Mammary epithelial cell (primary cell): ENCODE results near the gene CRB3.

Experiments
- CTCF ChIP-seq, 2 donors: IDR thresholded peaks in 1 of 2; conservative IDR thresholded peaks in 1 of 2; 2 replicates each; pipeline ENCODE4 v1.5.1; 2011 to 2012; ENCODE audit warnings: inconsistent platforms in 2 of 2, low read length in 2 of 2, mild to moderate bottlenecking in 2 of 2, control low read depth in 1 of 2, low read depth in 1 of 2; ENCODE audit not compliant: insufficient read depth in 1 of 2; ENCODE audit errors: extremely low read depth in 1 of 2
- EZH2 ChIP-seq: IDR thresholded peaks from 2 replicates; pipeline ENCODE4 v1.6.1; 2012; ENCODE audit warnings: low read length, inconsistent platforms, borderline replicate concordance

DNA sequence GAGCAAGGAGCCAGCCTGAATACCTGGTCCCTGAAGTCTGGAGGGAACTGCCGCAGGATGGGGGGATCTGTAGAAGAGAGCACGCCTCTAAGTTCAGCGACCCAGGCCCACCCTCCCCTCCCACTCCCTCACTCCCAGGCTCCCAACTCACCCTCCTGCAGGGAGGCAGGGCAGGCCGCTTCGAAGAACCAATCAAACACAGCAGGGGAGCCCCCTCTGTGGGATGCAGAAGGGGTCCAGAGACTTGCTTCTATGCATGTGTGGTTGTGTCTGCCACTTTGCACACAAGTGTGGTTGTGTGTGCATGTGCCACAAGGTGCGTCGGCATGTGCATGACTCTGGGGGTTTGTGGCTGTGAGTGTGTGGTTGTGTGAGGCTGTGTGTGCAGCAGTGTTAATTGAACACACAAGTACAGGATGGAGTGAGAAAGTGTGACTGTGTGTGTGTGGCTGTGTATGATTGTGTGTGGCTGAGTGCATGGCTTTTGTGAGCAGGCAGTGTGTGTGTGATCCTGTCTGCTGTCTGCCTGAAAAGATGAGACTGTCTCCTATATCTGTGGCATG, 15.8 kb downstream of the CRB3 start:
- TF ChIP-seq CTCF (conservative IDR thresholded peaks at IDR 0.05 in 1 of 2, IDR thresholded peaks at IDR 0.05 in 1 of 2; ENCODE audit: extremely low read depth in 1 of 2, insufficient read depth in 1 of 2, low read depth in 1 of 2, low read length in 2 of 2), result no peak
- no peak for TF ChIP-seq EZH2
